IMR-90 (cell line): ENCODE results near the gene RASGRF2.

ENCODE experiments used
- CTCF ChIP-seq: conservative IDR thresholded peaks from 2 replicates; pipeline ENCODE4 v1.5.1; 2012; ENCODE audit warnings: mild to moderate bottlenecking, low read depth, low read length, improper control_type of control experiment
- POLR2A ChIP-seq: IDR thresholded peaks from 2 replicates; pipeline ENCODE4 v1.6.1; 2012; ENCODE audit warnings: mild to moderate bottlenecking, low read depth, low read length
- RAD21 ChIP-seq: IDR thresholded peaks from 2 replicates; pipeline ENCODE4 v1.6.1; 2012; ENCODE audit warnings: low read length, improper control_type of control experiment
- RCOR1 ChIP-seq: IDR thresholded peaks from 2 replicates; pipeline ENCODE4 v1.6.1; 2012; ENCODE audit warnings: mild to moderate bottlenecking, low read length, improper control_type of control experiment; ENCODE audit not compliant: insufficient replicate concordance
- RFX5 ChIP-seq: IDR thresholded peaks from 2 replicates; pipeline ENCODE4 v1.8.0; 2012; ENCODE audit warnings: low read depth, mild to moderate bottlenecking, low read length, moderate library complexity
- SMC3 ChIP-seq: fragments of 150-350 bp; IDR thresholded peaks from 2 replicates; pipeline ENCODE4 v1.6.1; 2016; ENCODE audit warnings: low read depth, mild to moderate bottlenecking, antibody characterized with exemption, low read length, moderate library complexity
- USF2 ChIP-seq: fragments of 150-350 bp; IDR thresholded peaks from 2 replicates; pipeline ENCODE4 v1.6.1; 2017; ENCODE audit warnings: mild to moderate bottlenecking, antibody characterized with exemption, low read length, low read depth

GRCh38 chr5:80985600-80986228 lies 25.6 kb downstream of the RASGRF2 start:
- TF ChIP-seq POLR2A (no peak), CTCF (no peak), RAD21 (no peak), RCOR1 (no peak), USF2 (no peak), SMC3 (no peak), RFX5 (no peak)
